Activated CD8-positive, alpha-beta T cell treated with anti-CD3 and anti-CD28 coated beads, Interleukin-2, amount 10 ng/mL, durations not matched to agents 7 days and 5 days (primary cell): ENCODE measurements around the gene HSPH1. TPM values are rescaled to one million over a fixed set of nuclear protein-coding genes. Genes with fewer than 3 reads are reported as not detected.

Experiments used
- ATAC-seq: fragments of 150-1000 bp; cut with Tn5 transposase; one replicate; pipeline ENCODE4 v1.10.0; 2021; ENCODE audit warnings: moderate library complexity
- CTCF ChIA-PET: fragments of 350-600 bp; sonication (Branson Sonifier 250); formaldehyde crosslinking; loops from one replicate; lab custom pipeline; 2021; ENCODE audit warnings: antibody characterized with exemption; lab: Charles Lee
- POLR2A ChIA-PET: fragments of 350-600 bp; sonication (Branson Sonifier 250); formaldehyde crosslinking; loops from one replicate; lab custom pipeline; 2021; ENCODE audit warnings: antibody characterized with exemption; lab: Charles Lee
- DNase-seq: peaks from one replicate; pipeline ENCODE4 v3.0.0-alpha.2; 2020
- H3K27ac Mint-ChIP-seq: one replicate; pipeline ENCODE4 v1.8.0; 2021; ENCODE audit warnings: mild to moderate bottlenecking, mixed read lengths
- H3K27me3 Mint-ChIP-seq: one replicate; pipeline ENCODE4 v1.8.0; 2021; ENCODE audit warnings: low read depth, mixed read lengths
- H3K36me3 Mint-ChIP-seq: one replicate; pipeline ENCODE4 v1.8.0; 2021; ENCODE audit warnings: low read depth, mixed read lengths
- H3K4me1 Mint-ChIP-seq: one replicate; pipeline ENCODE4 v1.8.0; 2021; ENCODE audit warnings: low read depth, mixed read lengths
- H3K4me3 Mint-ChIP-seq: one replicate; pipeline ENCODE4 v1.8.0; 2021; ENCODE audit warnings: mild to moderate bottlenecking, mixed read lengths
- H3K9me3 Mint-ChIP-seq: one replicate; pipeline ENCODE4 v1.8.0; 2022; ENCODE audit warnings: mixed read lengths; ENCODE audit not compliant: insufficient read depth
- total RNA-seq, 2 experiments: library from RNA; stranded (reverse); gene quantifications; one replicate each; pipeline ENCODE4 v1.2.3, GENCODE V29; 2021

Gene HSPH1
- total RNA-seq, 2 experiments from 2014 or later, result 139 to 140 TPM

GRCh38 chr13:31154939-31155338 lies 6.8 kb downstream of the HSPH1 start:
- Mint-ChIP-seq H3K36me3 (peaks cover 67% of the 10 kb centered on the region), H3K27me3 (no peaks in the 10 kb centered on the region), H3K4me3 (no peak overlapping the region), H3K4me1 (peaks cover 36% of the 10 kb centered on the region), H3K27ac (no peak overlapping the region), H3K9me3 (no peaks in the 10 kb centered on the region)
- ChIA-PET CTCF (interaction anchor here (1.7 to 1.8 kb wide), 2 partner anchors 44 to 110 kb away, joined by 3 to 4 read pairs; partner anchors contain the start of gene B3GLCT), POLR2A (no interaction called here)
- ATAC-seq, result no peak
- DNase-seq, result no peak

- Mint-ChIP-seq H3K4me3 (no peak overlapping the region), H3K36me3 (peaks cover 77% of the 10 kb centered on the region), H3K9me3 (no peaks in the 10 kb centered on the region), H3K4me1 (peaks cover 10% of the 10 kb centered on the region), H3K27ac (peak overlapping the region; percentile 25), H3K27me3 (no peaks in the 10 kb centered on the region)
- CTCF ChIA-PET, result interaction anchor here (1.0 to 2.1 kb wide), 7 partner anchors 9 to 107 kb away, joined by 3 to 6 read pairs (median 4); partner anchors contain the start of genes B3GLCT and HSPH1
- POLR2A ChIA-PET, result interaction anchor here (1.6 kb wide), 1 partner anchor 9 kb away, joined by 4 read pairs; the partner anchor contains the start of gene HSPH1
- no peak for ATAC-seq
- DNase-seq, result no peak
Observed at GRCh38 chr13:31151837-31152236, 9.9 kb downstream of the HSPH1 start.

GRCh38 chr13:31150315-31150985 lies 11.3 kb downstream of the HSPH1 start:
- no peaks in the 10 kb centered on the region for H3K9me3 Mint-ChIP-seq
- H3K27me3 Mint-ChIP-seq, result no peaks in the 10 kb centered on the region
- ChIA-PET POLR2A (no interaction called here), CTCF (interaction anchor here (2.4 kb wide), 1 partner anchor 10 kb away, joined by 10 read pairs; no protein-coding TSS in a partner anchor)
- H3K4me3 Mint-ChIP-seq, result no peak overlapping the region
- peaks cover 10% of the 10 kb centered on the region for H3K4me1 Mint-ChIP-seq
- ATAC-seq (peak; percentile 12), DNase-seq (no peak)
- peaks cover 83% of the 10 kb centered on the region for H3K36me3 Mint-ChIP-seq
- no peak overlapping the region for H3K27ac Mint-ChIP-seq

- ChIA-PET CTCF (interaction anchor here (2.4 kb wide), 1 partner anchor 11 kb away, joined by 10 read pairs; no protein-coding TSS in a partner anchor), POLR2A (no interaction called here)
- H3K4me1 Mint-ChIP-seq, result peaks cover 10% of the 10 kb centered on the region
- H3K27me3 Mint-ChIP-seq, result no peaks in the 10 kb centered on the region
- no peaks in the 10 kb centered on the region for H3K9me3 Mint-ChIP-seq
- DNase-seq (no peak), ATAC-seq (no peak)
- H3K27ac Mint-ChIP-seq, result no peak overlapping the region
- H3K4me3 Mint-ChIP-seq, result no peak overlapping the region
- peaks cover 84% of the 10 kb centered on the region for H3K36me3 Mint-ChIP-seq
Observed at GRCh38 chr13:31149604-31150003, 12.1 kb downstream of the HSPH1 start.

- ChIA-PET CTCF (interaction anchor here (1.1 to 2.0 kb wide), 3 partner anchors 9 to 15 kb away, joined by 3 to 8 read pairs (median 3); no protein-coding TSS in a partner anchor), POLR2A (interaction anchor here (1.1 kb wide), 1 partner anchor 16 kb away, joined by 3 read pairs; no protein-coding TSS in a partner anchor)
- peaks cover 4% of the 10 kb centered on the region for H3K4me1 Mint-ChIP-seq
- ATAC-seq (no peak), DNase-seq (no peak)
- no peaks in the 10 kb centered on the region for H3K27me3 Mint-ChIP-seq
- no peak overlapping the region for H3K4me3 Mint-ChIP-seq
- H3K9me3 Mint-ChIP-seq, result no peaks in the 10 kb centered on the region
- no peak overlapping the region for H3K27ac Mint-ChIP-seq
- H3K36me3 Mint-ChIP-seq, result peaks cover 83% of the 10 kb centered on the region
Observed at GRCh38 chr13:31145417-31145816, 16.3 kb downstream of the HSPH1 start.

- no peak overlapping the region for H3K4me3 Mint-ChIP-seq
- no peaks in the 10 kb centered on the region for H3K27me3 Mint-ChIP-seq
- peaks cover 72% of the 10 kb centered on the region for H3K36me3 Mint-ChIP-seq
- no peak for DNase-seq
- ATAC-seq, result no peak
- ChIA-PET CTCF (interaction anchor here (0.9 to 2.4 kb wide), 4 partner anchors 13 to 23 kb away, joined by 3 to 5 read pairs (median 4); partner anchors contain the start of gene HSPH1), POLR2A (interaction anchor here (1.1 kb wide), 1 partner anchor 66 kb away, joined by 3 read pairs; no protein-coding TSS in a partner anchor)
- peaks cover 20% of the 10 kb centered on the region for H3K4me1 Mint-ChIP-seq
- H3K27ac Mint-ChIP-seq, result no peak overlapping the region
- no peaks in the 10 kb centered on the region for H3K9me3 Mint-ChIP-seq
Observed at GRCh38 chr13:31138515-31138914, 23.2 kb downstream of the HSPH1 start.

GRCh38 chr13:31136724-31137123 lies 25.0 kb downstream of the HSPH1 start:
- Mint-ChIP-seq H3K27ac (no peak overlapping the region), H3K4me1 (peaks cover 32% of the 10 kb centered on the region), H3K9me3 (no peaks in the 10 kb centered on the region), H3K36me3 (peaks cover 67% of the 10 kb centered on the region), H3K27me3 (no peaks in the 10 kb centered on the region), H3K4me3 (no peak overlapping the region)
- no peak for DNase-seq
- CTCF ChIA-PET, result no interaction called here
- POLR2A ChIA-PET, result no interaction called here
- ATAC-seq, result no peak

- peaks cover 52% of the 10 kb centered on the region for H3K36me3 Mint-ChIP-seq
- H3K27me3 Mint-ChIP-seq, result no peaks in the 10 kb centered on the region
- peak overlapping the region; percentile 39 for H3K27ac Mint-ChIP-seq
- POLR2A ChIA-PET, result interaction anchor here (0.7 to 0.8 kb wide), 2 partner anchors 26 to 1042 kb away, joined by 3 to 4 read pairs; no protein-coding TSS in a partner anchor
- ATAC-seq (peak; percentile 38), DNase-seq (peak; percentile 30)
- H3K4me3 Mint-ChIP-seq, result no peak overlapping the region
- peaks cover 40% of the 10 kb centered on the region for H3K4me1 Mint-ChIP-seq
- CTCF ChIA-PET, result interaction anchor here (0.7 to 1.0 kb wide), 2 partner anchors 11 to 13 kb away, joined by 3 read pairs; no protein-coding TSS in a partner anchor
- no peaks in the 10 kb centered on the region for H3K9me3 Mint-ChIP-seq
Observed at GRCh38 chr13:31134039-31134711, 27.5 kb downstream of the HSPH1 start.

- Mint-ChIP-seq H3K4me3 (no peak overlapping the region), H3K9me3 (no peaks in the 10 kb centered on the region), H3K36me3 (peaks cover 48% of the 10 kb centered on the region), H3K27ac (peak overlapping the region; percentile 39), H3K4me1 (peaks cover 40% of the 10 kb centered on the region), H3K27me3 (peaks cover 3% of the 10 kb centered on the region)
- ChIA-PET CTCF (no interaction called here), POLR2A (interaction anchor here (0.7 kb wide), 1 partner anchor 1042 kb away, joined by 4 read pairs; no protein-coding TSS in a partner anchor)
- ATAC-seq (no peak), DNase-seq (no peak)
Observed at GRCh38 chr13:31133621-31134020, 28.1 kb downstream of the HSPH1 start.

- peaks cover 29% of the 10 kb centered on the region for H3K36me3 Mint-ChIP-seq
- peaks cover 10% of the 10 kb centered on the region for H3K27me3 Mint-ChIP-seq
- H3K4me3 Mint-ChIP-seq, result no peak overlapping the region
- peak; percentile 34 for ATAC-seq
- H3K27ac Mint-ChIP-seq, result peak overlapping the region; percentile 4
- peaks cover 40% of the 10 kb centered on the region for H3K4me1 Mint-ChIP-seq
- no peaks in the 10 kb centered on the region for H3K9me3 Mint-ChIP-seq
- POLR2A ChIA-PET, result no interaction called here
- CTCF ChIA-PET, result no interaction called here
- no peak for DNase-seq
Observed at GRCh38 chr13:31131470-31131961, 30.2 kb downstream of the HSPH1 start.

- POLR2A ChIA-PET, result interaction anchor here (0.7 kb wide), 1 partner anchor 18 kb away, joined by 3 read pairs; no protein-coding TSS in a partner anchor
- no peak for DNase-seq
- Mint-ChIP-seq H3K9me3 (no peaks in the 10 kb centered on the region), H3K4me1 (peaks cover 29% of the 10 kb centered on the region), H3K36me3 (peaks cover 15% of the 10 kb centered on the region), H3K27ac (no peak overlapping the region), H3K4me3 (no peak overlapping the region), H3K27me3 (peaks cover 18% of the 10 kb centered on the region)
- CTCF ChIA-PET, result no interaction called here
- no peak for ATAC-seq
Observed at GRCh38 chr13:31129419-31129818, 32.3 kb downstream of the HSPH1 start.
